ENCODE results near the gene GRN. TPM values are rescaled to one million over a fixed set of nuclear protein-coding genes. Genes with fewer than 3 reads are reported as not detected.

Gene GRN
- total RNA-seq (155 TPM), polyA plus RNA-seq (241 TPM)

DNA sequence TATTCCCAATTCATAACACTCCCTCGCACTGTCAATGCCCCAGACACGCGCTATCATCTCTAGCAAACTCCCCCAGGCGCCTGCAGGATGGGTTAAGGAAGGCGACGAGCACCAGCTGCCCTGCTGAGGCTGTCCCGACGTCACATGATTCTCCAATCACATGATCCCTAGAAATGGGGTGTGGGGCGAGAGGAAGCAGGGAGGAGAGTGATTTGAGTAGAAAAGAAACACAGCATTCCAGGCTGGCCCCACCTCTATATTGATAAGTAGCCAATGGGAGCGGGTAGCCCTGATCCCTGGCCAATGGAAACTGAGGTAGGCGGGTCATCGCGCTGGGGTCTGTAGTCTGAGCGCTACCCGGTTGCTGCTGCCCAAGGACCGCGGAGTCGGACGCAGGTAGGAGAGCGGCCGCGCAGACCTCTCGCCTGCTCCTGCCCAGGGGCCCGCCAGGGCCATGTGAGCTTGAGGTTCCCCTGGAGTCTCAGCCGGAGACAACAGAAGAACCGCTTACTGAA, at the start of gene GRN:
Gene GRN, plus strand, starts transcription at position 364 of the 515 bp plus-strand sequence. CDS start 3,863 bp downstream, outside the sequence.
- Histone ChIP-seq H3K4me3 (ENCODE audit: low read depth, low read length) (peak within 1 kb of the TSS; percentile 68), H3K36me3 (ENCODE audit: insufficient read depth) (no peaks in the 10 kb centered on the region), H3K27ac (ENCODE audit: low read depth) (peak within 1 kb of the TSS; percentile 95), H3K4me1 (ENCODE audit: insufficient read depth) (no peaks in the 10 kb centered on the region)
- under 1% methylated on average over 26 of the region's 26 CpGs for WGBS
- peak; percentile 100 for DNase-seq (ENCODE audit: extremely low spot score)

DNA sequence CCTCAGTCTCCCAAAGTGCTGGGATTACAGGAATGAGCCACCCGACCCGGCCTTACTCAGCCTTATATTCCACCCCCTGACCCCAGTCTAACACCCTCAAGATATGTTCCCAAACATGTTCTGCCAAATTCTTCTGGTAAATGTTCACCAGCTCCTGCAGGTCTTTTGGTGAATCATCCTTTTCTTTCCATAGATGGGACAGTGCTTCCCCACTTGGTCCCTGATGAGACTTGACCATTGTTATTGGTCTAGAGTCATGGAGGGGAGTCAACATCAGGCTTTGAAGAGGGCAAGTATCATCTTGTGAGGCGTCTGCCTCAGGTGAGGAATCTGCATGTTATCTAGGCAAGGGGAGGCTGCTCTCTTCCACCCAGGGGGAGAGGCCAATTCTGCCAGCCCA, 47.1 kb upstream of the GRN start:
- Histone ChIP-seq H3K4me3 (ENCODE audit: low read depth, low read length) (no peak overlapping the region), H3K36me3 (ENCODE audit: insufficient read depth) (no peaks in the 10 kb centered on the region), H3K4me1 (ENCODE audit: insufficient read depth) (no peaks in the 10 kb centered on the region), H3K27ac (ENCODE audit: low read depth) (no peak overlapping the region)
- no peak for DNase-seq (ENCODE audit: extremely low spot score)
- WGBS, result 73% methylated on average over 3 of the region's 3 CpGs

DNA sequence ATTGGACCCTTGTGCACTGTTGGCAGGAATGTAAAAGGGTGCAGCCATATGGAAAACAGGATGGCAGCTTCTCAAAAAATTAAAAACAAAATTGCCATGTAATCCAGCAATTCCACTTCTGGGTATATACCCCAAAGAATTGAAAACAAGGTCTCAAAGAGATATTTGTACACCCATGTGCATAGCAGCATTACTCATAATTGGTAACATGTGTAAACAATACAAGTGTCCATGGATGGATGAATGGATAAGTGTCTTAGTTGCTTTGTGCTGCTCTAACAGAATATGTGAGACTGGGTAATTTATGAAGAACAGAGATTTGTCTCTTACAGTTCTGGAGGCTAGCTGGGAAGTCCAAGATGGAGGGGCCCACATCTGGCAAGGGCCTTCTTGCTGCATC, 40.5 kb upstream of the GRN start:
- Histone ChIP-seq H3K4me1 (ENCODE audit: insufficient read depth) (no peaks in the 10 kb centered on the region), H3K4me3 (ENCODE audit: low read depth, low read length) (no peak overlapping the region), H3K27ac (ENCODE audit: low read depth) (no peak overlapping the region), H3K36me3 (ENCODE audit: insufficient read depth) (no peaks in the 10 kb centered on the region)
- DNase-seq (ENCODE audit: extremely low spot score), result no peak

DNA sequence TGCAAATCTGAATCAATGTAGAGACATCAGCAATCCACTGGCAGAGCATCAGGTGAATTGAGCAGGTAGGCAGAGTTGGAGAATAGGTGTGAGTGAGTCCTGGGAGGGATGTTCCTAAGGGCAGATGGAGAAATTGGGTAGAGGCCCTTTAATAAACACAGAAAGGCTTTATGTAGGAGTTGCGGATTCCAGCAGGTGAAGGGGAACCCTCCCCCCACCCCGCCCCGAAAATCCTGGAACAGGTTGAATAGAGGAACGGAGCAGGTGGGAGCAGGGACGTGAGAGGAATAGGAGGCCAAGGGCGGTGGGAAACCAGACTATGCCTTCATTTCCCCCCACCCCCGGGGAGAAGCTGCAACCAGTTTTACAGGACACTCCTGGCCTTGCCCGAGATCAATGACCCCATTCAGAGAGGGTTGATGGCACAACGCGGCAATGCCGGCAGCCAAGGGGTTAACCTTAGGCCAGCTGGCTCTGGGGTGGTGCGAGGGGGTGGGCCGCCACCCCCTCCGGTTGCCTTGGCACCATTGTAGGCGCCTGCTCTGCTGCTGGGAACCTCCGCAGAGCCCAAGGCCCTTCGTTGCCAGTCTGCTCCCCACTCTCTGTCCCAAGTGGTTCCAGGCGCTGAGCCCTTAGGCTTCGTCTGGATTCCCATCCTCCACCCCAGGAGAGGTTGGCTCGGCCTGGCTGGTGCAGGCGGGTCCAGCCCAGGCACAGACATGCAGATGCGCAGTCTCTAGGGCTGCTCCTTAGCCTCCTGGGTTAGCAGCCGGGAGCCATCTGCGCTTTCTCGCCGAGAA, 37.5 kb upstream of the GRN start:
- no peak overlapping the region for H3K27ac ChIP-seq (ENCODE audit: low read depth)
- WGBS, result 2% methylated on average over 26 of the region's 26 CpGs
- DNase-seq (ENCODE audit: extremely low spot score), result no peak
- no peaks in the 10 kb centered on the region for H3K4me1 ChIP-seq (ENCODE audit: insufficient read depth)
- peak overlapping the region; percentile 14 for H3K4me3 ChIP-seq (ENCODE audit: low read depth, low read length)
- H3K36me3 ChIP-seq (ENCODE audit: insufficient read depth), result no peaks in the 10 kb centered on the region

DNA sequence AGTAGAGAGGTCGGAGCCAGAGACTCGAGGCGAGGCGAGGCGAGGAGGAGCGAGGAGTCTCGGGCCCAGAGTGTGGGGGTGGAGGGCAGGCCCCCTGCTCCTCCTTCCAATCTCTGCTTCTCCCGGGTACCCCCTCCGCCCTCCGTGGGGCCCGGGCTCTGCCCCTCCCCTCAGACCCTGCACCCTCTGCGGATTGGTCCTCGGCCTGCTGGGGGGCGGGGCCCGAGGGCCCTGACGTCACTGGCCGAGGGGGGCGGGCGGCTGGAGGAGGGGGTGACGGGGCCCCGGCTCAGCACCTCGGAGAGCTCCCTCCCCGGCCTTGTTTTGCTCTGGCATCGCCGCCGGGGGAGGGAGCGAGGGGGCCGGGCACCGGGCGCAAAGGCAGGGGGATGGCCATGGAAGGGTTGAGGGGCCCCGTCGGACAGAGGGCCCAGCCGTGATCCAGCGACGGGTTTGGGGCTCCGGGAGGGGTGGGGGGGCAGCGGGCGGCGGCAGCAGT, 36.7 kb upstream of the GRN start, which contains the start of gene RUNDC3A:
Gene RUNDC3A, plus strand, starts transcription at position 282 of the 499 bp plus-strand sequence. CDS start 232 bp downstream, outside the sequence.
- WGBS, result under 1% methylated on average over 39 of the region's 39 CpGs
- peak within 1 kb of the TSS; percentile 14 for H3K4me3 ChIP-seq (ENCODE audit: low read depth, low read length)

DNA sequence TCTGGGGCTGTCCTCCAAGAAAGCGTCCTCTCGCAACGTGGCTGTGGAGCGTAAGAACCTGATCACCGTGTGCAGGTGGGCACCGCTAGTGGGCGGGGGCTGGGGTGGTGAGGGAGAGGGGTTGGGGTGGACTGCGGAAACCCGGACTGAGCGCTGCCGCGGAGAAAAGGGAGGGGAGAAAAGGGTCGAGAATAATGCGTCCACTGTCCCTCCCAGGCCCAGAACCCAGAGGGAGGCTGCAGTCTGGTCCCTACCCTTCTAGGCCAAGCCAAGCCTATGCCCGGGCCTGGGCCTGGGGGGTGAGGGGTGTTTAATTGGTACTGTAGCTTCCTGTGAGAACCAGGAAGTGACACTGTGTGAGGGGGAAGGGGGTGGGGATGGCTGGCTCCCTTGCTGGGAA, 36.2 kb upstream of the GRN start:
- H3K4me1 ChIP-seq (ENCODE audit: insufficient read depth), result no peaks in the 10 kb centered on the region
- no peak for DNase-seq (ENCODE audit: extremely low spot score)
- H3K4me3 ChIP-seq (ENCODE audit: low read depth, low read length), result peak overlapping the region; percentile 14
- H3K27ac ChIP-seq (ENCODE audit: low read depth), result no peak overlapping the region
- WGBS, result 2% methylated on average over 15 of the region's 15 CpGs
- no peaks in the 10 kb centered on the region for H3K36me3 ChIP-seq (ENCODE audit: insufficient read depth)

More for the DNA sequence above, 36.7 kb upstream of the GRN start, which contains the start of gene RUNDC3A:
- H3K36me3 ChIP-seq (ENCODE audit: insufficient read depth), result no peaks in the 10 kb centered on the region
- no peak within 1 kb of the TSS for H3K27ac ChIP-seq (ENCODE audit: low read depth)
- H3K4me1 ChIP-seq (ENCODE audit: insufficient read depth), result no peaks in the 10 kb centered on the region
- DNase-seq (ENCODE audit: extremely low spot score), result peak; percentile 66

DNA sequence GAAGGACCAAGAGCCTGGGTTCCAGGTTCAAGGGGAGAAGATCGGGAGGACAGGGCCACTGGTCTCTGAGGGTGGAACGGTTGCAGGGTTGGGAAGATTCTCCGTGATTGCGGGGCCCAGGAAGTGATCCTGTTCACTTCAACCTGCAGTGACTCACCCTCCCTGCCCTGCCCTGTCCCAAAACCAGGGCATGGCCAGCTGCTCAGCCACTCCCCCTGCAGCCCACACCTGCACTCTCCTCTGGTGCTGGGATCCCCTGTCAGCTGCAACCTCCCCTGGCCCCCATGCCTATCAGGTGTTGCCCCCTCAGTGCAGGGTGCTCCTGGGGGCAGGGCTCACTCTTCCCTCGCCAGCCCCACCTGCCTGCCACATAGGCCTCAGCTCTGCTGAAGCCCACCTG, 35.6 kb upstream of the GRN start:
- 58% methylated on average over 5 of the region's 5 CpGs for WGBS
- H3K4me3 ChIP-seq (ENCODE audit: low read depth, low read length), result no peak overlapping the region
- no peaks in the 10 kb centered on the region for H3K4me1 ChIP-seq (ENCODE audit: insufficient read depth)
- DNase-seq (ENCODE audit: extremely low spot score), result no peak
- no peak overlapping the region for H3K27ac ChIP-seq (ENCODE audit: low read depth)
- H3K36me3 ChIP-seq (ENCODE audit: insufficient read depth), result no peaks in the 10 kb centered on the region

DNA sequence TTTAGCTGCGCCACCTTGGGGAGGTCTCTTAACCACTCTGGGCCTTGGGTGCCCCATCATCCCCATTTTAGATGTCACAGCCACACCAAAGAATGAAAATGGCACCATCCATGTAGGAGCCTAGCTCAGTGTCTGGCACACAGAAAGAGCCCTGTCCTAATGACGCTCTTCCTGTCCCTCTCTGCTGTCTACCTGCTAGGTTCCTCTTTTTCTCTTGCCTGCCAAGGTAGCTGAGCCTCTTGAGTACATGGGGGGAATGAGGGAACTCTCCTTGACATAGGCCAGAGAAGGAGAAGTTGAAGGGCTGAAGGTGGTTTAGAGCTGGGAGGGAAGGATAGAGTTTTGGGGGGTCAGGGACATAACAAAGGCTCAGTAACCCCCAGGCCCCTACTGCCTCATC, 34.9 kb upstream of the GRN start:
- Histone ChIP-seq H3K27ac (ENCODE audit: low read depth) (no peak overlapping the region), H3K4me1 (ENCODE audit: insufficient read depth) (no peaks in the 10 kb centered on the region), H3K36me3 (ENCODE audit: insufficient read depth) (no peaks in the 10 kb centered on the region), H3K4me3 (ENCODE audit: low read depth, low read length) (no peak overlapping the region)
- DNase-seq (ENCODE audit: extremely low spot score), result no peak
- WGBS, result 87% methylated on average over 2 of the region's 2 CpGs

DNA sequence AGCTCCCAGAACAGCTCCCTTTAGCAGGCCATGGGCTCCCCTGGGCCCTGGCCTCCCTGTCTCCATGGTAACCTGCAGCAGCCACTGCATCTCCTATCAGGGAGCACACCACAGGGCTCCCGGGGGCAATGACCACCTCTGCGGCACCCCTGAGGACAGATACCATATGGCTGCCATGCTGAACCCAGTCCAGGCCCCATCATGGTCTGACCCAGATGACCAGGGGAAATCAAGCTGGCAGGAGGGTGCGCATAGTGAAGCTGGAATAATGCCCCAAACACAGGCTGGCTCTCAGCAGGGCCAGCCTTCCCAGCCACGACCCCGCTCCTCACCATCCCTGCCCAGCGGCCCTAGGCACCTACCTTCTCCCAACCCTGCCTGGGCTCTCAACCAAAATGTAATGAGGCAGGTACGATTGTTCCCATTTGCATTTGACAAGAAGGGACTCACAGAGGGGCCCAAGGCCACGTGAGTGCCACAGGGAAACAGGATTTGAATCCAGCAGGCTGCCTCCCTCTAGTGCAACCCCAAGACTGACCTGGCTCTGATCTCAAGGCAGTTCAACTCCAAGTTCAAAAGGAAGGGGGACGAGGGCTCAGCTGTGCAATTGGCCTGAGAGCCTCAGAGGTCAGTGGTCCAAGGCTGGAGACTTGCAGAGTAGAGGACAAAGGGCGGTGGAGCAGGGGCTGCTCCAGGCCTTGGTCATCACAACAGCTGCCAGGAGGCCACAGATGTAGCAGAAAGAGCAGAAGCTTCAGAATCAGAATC, 34.3 kb upstream of the GRN start:
- Histone ChIP-seq H3K27ac (ENCODE audit: low read depth) (no peak overlapping the region), H3K4me3 (ENCODE audit: low read depth, low read length) (no peak overlapping the region), H3K36me3 (ENCODE audit: insufficient read depth) (no peaks in the 10 kb centered on the region), H3K4me1 (ENCODE audit: insufficient read depth) (no peaks in the 10 kb centered on the region)
- 65% methylated on average over 10 of the region's 10 CpGs for WGBS
- no peak for DNase-seq (ENCODE audit: extremely low spot score)

DNA sequence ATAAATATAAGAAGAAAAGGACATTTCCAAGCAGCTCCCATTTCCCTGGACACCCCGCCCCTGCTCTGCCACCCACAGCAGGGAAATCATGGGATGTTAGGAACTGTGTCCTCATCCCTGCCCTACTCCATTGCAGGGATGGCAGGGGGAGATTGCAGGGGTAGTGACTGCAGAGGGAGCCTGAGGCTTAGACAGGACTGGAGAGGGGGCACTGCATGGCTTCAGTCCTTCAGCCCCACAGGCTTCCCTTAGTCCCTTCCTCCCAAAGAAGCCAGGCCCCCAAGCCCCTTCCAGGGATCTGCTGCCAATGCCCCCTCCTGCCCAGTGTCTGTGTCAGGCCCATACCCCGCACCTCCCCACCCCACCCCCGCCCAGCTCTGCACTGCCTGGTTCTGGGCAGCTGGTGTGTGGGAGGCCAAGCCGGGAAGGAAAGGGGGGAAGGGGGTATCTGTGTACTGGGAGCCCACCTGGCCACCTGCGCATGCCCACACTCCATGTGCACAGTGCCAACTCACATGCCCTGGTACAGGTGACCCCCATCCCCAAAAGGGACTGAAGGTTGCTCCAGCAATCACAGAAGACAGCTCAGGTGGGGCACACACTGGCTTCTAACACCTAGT, 33.4 kb upstream of the GRN start:
- 57% methylated on average over 5 of the region's 5 CpGs for WGBS
- no peak for DNase-seq (ENCODE audit: extremely low spot score)
- no peak overlapping the region for H3K4me3 ChIP-seq (ENCODE audit: low read depth, low read length)
- no peaks in the 10 kb centered on the region for H3K36me3 ChIP-seq (ENCODE audit: insufficient read depth)
- no peak overlapping the region for H3K27ac ChIP-seq (ENCODE audit: low read depth)
- H3K4me1 ChIP-seq (ENCODE audit: insufficient read depth), result no peaks in the 10 kb centered on the region

DNA sequence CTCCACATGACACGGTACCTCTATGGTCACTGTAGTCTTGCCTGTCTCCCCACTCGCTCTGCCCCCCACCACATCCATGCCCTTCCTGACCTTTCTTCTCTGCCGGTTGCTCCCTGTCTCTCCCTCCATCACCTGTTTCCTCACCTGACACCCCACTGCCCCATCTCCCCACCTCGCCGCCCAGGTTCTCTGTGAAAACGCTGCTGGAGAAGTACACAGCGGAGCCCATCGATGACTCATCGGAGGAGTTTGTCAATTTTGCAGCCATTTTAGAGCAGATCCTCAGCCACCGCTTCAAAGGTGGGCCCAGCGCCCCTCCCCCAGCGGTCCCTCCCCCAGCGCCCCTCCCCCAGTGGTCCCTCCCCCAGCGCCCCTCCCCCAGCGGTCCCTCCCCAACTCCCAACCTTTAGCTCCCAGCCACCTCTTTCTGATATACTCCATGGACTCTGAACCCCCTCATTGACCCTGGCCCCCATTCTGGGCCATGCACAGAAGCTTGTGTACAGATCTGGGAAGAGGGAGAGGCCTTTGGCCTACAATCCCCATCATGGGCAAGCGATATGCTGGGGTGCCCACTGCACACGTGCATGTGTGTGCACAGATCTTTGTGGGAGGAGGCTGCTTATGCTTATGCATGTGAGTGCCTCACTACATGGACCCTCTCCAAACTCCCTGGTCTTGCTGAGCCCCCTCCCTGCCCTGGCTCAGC, 32.6 kb upstream of the GRN start:
- 65% methylated on average over 17 of the region's 17 CpGs for WGBS

DNA sequence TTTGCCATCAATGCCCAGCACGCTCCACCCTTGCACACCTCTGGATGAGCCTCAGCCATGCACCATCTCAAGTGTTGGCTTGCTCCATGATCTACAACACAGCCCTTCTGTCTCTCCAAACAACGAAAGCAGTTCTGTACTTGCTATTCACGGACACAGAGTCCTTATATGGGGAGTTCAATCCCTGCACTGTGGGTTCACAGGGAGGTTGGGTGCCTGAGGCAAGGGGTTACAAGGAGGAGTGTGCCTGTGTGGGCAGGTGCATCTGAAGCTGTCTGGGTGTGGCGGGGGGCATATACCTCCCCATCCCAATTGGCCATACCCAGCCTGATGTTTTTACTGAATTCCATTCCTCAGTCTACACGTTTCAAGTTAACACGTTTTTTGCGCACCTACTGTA, 31.1 kb upstream of the GRN start:
- Histone ChIP-seq H3K4me1 (ENCODE audit: insufficient read depth) (no peaks in the 10 kb centered on the region), H3K27ac (ENCODE audit: low read depth) (no peak overlapping the region), H3K4me3 (ENCODE audit: low read depth, low read length) (no peak overlapping the region), H3K36me3 (ENCODE audit: insufficient read depth) (no peaks in the 10 kb centered on the region)
- 75% methylated on average over 7 of the region's 7 CpGs for WGBS
- no peak for DNase-seq (ENCODE audit: extremely low spot score)

More for the DNA sequence above, 32.6 kb upstream of the GRN start:
- no peak overlapping the region for H3K27ac ChIP-seq (ENCODE audit: low read depth)
- no peak for DNase-seq (ENCODE audit: extremely low spot score)
- no peak overlapping the region for H3K4me3 ChIP-seq (ENCODE audit: low read depth, low read length)
- no peaks in the 10 kb centered on the region for H3K4me1 ChIP-seq (ENCODE audit: insufficient read depth)
- H3K36me3 ChIP-seq (ENCODE audit: insufficient read depth), result no peaks in the 10 kb centered on the region

DNA sequence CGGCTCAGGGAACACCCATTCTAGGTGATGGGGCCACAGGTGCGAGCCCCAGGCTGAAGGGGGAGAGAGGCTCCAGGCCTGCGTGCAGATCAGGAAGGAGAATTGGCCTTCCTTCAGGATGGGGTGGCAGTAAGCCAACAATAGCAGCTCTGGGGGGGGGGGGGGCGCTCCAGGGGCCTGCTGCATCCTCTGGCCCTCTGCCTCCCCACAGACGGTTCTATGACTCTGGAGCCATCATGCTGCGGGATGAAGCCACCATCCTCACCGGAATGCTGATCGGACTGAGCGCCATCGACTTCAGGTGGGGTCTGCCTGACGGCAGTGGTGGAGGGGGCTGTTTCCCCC, 30.6 kb upstream of the GRN start:
- no peaks in the 10 kb centered on the region for H3K36me3 ChIP-seq (ENCODE audit: insufficient read depth)
- DNase-seq (ENCODE audit: extremely low spot score), result no peak
- no peak overlapping the region for H3K4me3 ChIP-seq (ENCODE audit: low read depth, low read length)
- H3K27ac ChIP-seq (ENCODE audit: low read depth), result no peak overlapping the region
- WGBS, result 19% methylated on average over 11 of the region's 11 CpGs
- H3K4me1 ChIP-seq (ENCODE audit: insufficient read depth), result no peaks in the 10 kb centered on the region
